ENCODE results near the gene FAM3A.
A peak's percentile ranks its signal among the peaks of the same experiment; 100 is the strongest.
"Not testable (repeated sequence)": the region's sequence is repeated elsewhere in the genome, so short reads cannot be mapped to it uniquely, and the experiment has no call there.

The FAM3A gene, protein sequence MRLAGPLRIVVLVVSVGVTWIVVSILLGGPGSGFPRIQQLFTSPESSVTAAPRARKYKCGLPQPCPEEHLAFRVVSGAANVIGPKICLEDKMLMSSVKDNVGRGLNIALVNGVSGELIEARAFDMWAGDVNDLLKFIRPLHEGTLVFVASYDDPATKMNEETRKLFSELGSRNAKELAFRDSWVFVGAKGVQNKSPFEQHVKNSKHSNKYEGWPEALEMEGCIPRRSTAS

GRCh38 chrX:154515966-154516655 lies at the start of gene FAM3A:
TSS of gene FAM3A (minus strand) at chrX:154516232. CDS start at chrX:154515772, 460 bp downstream.
- DNase-seq, result peak; percentile 93

- not testable (repeated sequence) for DNase-seq
These were observed 46.3 kb upstream of the FAM3A start for GRCh38 chrX:154562295-154562694.

DNA sequence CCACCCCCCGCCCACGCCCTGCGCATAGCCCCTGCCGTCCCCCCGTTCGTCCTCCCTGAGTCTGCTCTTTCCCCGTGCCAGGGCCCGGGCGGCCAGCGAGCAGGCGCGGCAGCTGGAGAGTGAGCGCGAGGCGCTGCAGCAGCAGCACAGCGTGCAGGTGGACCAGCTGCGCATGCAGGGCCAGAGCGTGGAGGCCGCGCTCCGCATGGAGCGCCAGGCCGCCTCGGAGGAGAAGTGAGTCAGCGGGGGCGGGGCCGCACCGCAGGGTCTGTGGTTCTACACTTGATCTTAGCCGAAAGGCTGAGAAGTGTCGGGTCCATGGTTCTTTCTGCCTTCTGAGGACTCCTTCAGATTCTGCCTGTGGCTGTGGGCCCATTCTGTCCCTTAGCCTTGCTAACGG lies 44.3 kb upstream of the FAM3A start:
- DNase-seq, result not testable (repeated sequence)

DNA sequence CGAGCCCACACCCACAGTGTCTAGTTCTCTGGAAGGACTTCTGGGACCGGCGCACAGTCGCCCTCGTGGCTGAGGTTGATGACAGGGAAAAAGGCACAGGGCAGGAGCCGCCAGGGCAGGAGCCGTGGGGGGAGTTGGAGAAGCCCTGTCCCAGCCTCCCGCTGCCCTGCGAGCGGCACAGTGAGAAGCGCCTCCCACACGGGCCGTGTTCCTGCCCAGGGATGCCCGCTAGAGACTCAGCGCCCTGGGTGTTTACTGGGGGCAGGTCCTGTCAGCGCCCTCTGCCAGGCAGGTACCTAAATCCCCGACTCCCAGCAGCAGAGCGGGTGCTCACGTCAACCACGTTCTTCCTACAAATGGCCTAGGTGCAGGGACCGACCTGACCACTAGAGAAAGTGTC lies 42.9 kb upstream of the FAM3A start:
- DNase-seq, result not testable (repeated sequence)

DNA sequence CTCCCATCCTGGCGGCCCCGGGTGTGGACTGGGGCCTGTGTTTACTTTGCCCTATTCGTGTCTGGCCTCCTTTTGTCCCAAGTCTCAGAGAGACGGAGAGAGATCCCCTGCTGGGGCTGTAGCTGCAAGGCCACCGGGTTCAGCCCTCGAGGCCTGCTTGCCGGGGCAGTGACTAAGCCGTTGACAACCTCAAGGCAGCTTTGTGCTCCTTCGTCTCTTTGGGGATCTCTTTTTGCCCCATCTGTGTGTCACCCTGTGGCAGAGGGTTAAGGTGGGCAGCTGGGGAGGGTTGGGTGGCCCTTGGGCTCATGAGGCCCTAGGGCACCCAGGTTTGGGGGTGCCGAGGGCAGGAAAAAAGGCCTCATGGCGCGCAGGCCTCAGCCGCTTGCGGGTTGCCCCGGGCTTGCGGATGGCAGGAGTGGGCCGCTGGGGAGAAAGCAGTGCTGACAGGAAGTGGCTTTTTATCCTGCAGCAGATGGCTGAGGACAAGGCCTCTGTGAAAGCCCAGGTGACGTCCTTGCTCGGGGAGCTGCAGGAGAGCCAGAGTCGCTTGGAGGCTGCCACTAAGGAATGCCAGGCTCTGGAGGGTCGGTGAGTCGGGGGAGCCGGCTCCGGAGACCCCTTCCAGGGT lies 42.1 kb upstream of the FAM3A start:
- not testable (repeated sequence) for DNase-seq

DNA sequence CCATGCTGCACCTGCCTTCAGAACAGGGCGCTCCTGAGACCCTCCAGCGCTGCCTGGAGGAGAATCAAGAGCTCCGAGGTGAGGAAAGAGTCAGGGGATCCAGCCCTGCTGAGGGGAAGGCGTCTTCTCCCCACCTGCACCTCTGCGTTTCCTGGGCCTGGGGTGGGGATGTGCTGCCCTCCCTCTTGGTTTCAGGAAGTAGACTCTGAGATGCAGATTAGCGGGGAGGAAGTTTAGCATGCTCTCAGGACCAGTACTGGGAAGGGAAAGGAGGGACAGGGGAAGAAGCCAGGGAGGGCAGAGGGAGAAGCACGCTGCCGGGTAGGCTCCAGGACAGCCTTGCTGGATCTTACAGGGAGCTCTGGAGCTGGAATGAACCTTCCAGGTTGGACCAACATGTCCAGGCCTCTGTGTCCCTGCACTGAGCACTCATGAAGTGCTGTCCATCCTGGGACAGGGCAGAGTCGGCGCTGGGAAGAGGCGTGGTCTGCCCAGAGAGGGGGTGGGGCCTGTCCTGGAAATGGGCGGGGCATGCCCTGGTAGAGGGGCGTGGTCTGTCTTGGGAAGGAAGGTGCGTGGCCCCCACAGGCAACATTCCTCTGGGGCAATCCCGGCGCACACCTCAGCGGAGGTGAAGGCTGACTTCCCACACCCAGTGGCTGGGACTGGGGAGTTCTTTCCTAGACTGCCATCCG lies 36.2 kb upstream of the FAM3A start:
- not testable (repeated sequence) for DNase-seq

GRCh38 chrX:154549766-154550165 lies 33.7 kb upstream of the FAM3A start:
- DNase-seq, result no peak

GRCh38 chrX:154548028-154548316 lies 31.9 kb upstream of the FAM3A start:
- no peak for DNase-seq

DNA sequence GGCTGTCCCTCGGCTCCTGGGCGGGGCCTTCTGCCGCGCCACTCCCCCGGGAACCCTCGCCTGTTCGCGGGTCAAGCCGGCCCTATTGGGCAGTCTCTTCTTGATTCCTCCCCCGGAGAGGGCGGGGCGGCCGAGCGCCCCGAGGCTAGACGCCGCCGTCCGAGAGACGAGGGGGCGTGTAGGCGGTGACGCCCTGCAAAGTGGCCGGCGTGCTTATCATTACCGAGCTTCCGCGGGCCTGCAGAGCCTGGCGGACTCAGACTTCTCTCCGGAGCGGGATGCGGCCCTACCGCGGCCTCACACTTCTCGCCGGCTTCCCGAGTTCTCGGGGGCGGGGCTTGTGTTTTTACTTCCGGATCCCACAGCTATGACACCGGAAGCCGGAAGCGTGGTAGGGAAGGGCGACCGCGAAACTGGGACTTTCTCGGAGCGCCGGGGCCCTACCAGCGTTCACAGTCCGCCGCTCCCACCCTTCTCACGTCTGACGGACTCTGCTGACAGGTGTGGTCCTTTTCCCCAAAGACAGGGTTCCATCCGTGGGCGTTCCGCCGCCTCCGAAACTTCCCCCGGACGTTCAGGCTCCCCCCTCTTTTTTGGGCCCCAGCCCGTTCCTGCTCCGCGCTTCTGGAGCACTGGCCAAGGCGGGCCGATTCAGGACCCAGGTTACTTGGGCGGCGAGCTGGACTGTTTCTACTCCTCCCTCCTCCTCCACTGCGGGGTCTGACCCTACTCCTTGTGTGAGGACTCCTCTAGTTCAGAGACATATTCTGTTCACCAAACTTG lies 31.4 kb upstream of the FAM3A start, which contains the start of gene IKBKG:
IKBKG (plus strand) TSS at position 376 of the 783 bp plus-strand sequence. CDS start 4,383 bp downstream, outside the sequence.
- peak; percentile 93 for DNase-seq

- peak; percentile 89 for DNase-seq
These were observed 30.6 kb upstream of the FAM3A start, which contains the start of gene G6PD for GRCh38 chrX:154546354-154547244. TSS of gene G6PD (minus strand) at chrX:154546846. CDS start at chrX:154546155, 691 bp downstream.

DNA sequence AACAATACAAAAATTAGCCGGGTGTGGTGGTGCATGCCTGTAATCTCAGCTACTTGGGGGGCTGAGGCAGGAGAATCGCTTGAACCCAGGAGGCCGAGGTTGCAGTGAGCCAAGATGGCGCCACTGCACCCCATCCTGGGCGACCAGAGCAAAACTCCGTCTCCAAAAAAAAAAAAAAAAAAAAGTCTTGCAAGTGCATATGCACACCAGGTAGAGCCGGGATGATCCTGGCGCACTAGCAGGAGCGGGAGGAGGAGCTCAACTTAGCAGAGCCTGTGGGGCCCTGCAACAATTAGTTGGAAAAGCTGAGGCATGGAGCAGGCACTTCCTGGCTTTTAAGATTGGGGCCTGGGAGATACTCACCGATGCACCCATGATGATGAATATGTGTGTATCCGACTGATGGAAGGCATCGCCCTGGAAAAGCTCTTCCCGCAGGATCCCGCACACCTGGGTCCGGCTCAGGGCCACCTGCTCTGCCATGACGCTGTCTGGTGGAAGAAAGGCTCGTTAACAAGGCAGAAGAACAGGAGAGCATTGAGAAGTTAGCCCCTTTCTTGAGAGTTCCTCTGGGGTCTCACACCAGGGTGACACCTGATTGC lies 29.7 kb upstream of the FAM3A start:
- no peak for DNase-seq

GRCh38 chrX:154542723-154543424 lies 26.8 kb upstream of the FAM3A start:
- DNase-seq, result no peak

DNA sequence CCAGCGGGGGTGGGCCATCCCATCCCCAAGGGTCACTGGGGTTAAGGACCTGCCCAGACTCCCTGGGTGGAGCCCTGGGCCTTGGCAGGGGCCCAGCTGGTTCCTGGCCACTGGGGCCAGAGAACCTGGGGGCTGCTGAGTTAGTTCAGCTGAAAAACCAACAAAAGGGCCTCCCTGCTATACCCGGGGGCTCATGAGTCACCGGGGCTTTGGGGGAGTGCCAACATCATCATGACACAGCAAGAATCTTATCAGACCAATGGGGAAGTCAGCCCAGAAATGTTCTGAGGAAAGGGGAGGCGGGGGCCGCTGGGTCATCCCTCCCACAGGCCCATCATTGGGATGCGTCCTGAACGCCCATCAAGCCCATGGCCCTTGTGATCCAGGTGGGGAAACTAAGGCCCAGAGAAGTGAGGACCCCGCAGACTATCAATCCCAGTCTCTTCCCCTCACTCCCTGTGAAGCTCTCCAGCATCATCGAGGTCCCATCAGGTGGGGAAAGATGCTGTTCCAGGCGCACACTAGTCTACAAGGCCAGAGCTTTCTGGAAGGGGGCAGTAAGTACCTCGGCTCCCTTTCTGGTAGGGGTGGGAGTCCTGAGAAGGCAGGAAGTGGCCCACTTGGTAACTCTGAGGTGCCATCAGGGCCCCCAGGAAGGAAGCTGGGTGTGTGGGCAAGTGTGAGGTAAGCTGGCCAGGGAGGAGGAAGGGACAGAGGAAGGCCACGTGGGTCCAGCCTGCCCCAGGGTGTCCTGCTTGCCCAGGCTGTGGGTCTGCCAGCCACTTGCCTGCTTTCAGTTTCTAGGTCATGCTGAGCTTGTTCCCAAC lies 26.1 kb upstream of the FAM3A start:
- DNase-seq, result peak; percentile 49

- DNase-seq, result no peak
These were observed 25.5 kb upstream of the FAM3A start for GRCh38 chrX:154541589-154541895.

DNA sequence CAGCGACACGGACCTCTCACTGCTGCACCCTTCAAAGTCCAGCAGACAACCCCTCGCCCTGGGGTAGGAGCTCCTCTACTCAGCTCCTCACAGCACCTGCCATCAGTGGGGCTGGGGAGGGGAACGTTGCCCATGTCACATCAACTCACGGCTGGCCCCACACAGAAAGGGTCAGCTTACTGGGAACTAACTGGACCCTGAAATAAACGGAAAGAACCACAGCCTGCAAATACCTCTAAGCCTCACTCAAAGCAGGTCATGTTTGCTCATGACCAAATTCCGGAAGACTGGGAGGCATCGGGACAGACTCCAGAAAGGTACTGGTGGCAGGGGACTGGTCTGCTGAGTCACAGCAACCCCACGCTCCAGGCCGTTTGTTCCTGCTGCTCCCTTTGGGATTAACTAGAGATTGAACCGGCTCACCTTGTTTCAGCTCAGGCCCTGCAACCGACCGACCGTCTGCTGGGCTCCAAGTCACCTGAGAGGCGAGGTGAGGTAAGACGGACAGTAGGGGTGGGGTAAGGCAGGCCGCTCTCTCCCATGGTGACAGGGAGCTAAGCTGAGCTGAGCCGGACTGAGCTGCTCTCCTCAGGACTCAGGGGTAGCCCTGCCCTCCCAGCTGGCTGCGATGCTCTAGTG lies 25.0 kb upstream of the FAM3A start:
- DNase-seq, result no peak

DNA sequence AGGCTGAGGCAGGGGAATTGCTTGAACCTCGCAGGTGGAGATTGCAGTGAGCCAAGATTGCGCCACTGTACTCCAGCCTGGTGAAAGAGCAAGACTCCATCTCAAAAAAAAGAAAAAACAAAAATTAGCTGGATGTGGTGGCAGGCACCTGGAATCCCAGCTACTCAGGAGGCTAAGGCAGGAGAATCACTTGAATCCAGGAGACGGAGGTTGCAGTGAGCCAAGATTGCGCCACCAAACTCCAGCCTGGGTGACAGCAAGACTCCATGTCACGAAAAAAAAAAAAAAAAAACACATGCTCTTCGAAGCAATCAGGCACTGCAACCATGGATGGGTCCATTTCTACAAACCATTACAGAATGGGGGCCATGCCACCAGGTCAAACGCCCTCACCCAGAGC lies 24.3 kb upstream of the FAM3A start:
- not testable (repeated sequence) for DNase-seq

DNA sequence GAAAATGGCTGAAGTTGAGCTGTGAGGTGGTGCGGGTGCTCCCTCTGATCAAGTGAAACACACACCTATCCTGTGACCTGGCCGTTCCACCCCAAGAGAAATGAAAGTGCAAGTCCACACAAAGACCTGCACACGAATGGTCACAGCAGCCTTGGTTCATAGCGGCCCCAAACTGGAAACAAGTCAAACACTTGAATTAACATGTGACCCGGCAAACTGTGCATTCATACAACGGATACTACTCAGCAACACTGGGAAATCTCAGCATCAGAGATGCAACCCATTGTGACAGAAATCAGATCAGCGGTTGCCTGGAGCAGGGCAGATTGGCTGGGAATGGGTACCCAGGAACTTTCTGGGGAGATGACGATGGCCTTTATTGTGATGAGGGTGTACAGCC lies 23.0 kb upstream of the FAM3A start:
- no peak for DNase-seq

GRCh38 chrX:154535892-154536291 lies 19.9 kb upstream of the FAM3A start:
- no peak for DNase-seq
